ENCODE results near the gene SYNPO2.

Gene SYNPO2

DNA sequence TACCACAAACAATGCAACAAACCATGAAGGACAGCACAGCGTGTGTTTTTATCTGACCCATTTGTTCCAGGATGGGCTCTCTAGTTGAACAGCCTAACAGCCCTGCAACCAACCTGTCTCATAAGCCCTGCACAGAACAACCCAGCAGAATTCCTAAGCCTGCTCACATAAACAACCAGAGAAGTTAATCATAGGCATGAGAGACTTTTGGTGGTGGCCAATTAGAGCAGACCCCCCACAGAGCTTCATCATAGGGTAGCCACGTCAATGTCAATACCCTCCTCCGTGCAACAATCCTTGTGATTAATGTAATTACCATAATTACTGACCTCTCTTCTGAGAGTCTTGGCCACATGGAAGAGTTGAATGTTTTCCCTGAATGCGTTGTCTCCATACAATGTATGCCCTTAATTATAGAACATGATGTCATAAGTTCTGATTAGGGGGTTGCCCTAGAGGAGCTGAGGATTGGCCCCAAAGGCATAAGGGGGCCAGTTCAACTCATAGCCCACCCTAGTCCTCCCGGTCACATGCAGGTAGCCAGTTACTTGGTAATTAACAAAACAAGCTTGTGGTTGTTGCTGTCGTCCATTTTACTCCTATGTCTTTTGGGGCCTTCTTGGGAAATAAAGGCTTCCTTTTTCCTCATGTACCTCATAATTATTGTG, 92.7 kb downstream of the SYNPO2 start:
- H3K4me3 ChIP-seq (ENCODE audit: low read length) = no peak overlapping the region
- TF ChIP-seq, protein P1, sequence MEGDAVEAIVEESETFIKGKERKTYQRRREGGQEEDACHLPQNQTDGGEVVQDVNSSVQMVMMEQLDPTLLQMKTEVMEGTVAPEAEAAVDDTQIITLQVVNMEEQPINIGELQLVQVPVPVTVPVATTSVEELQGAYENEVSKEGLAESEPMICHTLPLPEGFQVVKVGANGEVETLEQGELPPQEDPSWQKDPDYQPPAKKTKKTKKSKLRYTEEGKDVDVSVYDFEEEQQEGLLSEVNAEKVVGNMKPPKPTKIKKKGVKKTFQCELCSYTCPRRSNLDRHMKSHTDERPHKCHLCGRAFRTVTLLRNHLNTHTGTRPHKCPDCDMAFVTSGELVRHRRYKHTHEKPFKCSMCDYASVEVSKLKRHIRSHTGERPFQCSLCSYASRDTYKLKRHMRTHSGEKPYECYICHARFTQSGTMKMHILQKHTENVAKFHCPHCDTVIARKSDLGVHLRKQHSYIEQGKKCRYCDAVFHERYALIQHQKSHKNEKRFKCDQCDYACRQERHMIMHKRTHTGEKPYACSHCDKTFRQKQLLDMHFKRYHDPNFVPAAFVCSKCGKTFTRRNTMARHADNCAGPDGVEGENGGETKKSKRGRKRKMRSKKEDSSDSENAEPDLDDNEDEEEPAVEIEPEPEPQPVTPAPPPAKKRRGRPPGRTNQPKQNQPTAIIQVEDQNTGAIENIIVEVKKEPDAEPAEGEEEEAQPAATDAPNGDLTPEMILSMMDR (conservative IDR thresholded peaks at IDR 0.05; ENCODE audit: low read depth, low read length) = no peak
- DNase-seq (ENCODE audit: low read depth) = no peak

DNA sequence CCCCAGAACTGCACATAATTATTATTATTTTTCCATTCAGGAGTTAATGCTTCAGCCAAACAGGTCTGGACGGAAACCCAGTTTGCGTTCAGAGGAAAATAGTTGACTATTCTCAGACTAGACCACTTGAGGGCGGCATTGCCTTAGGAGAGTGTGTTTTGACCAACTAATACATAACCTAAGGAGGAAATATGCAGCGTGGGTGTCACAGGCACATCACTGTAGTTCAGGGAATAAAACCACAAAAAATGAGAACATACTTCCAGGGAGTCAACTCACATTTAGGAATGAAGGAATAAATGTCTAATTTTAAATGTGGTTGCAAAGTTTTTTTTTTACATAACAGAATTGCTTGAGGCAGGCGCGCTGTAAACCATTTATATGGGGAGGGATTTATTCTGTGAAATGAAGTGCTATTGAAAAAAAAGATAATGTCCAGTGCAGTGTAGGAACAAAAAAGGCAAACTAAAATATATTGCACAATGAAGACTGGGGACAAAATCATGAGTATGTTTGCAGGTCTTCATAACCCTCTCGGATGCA, 93.3 kb downstream of the SYNPO2 start:
- TF ChIP-seq, protein P1 (conservative IDR thresholded peaks at IDR 0.05; ENCODE audit: low read depth, low read length) = peak; percentile 73
- DNase-seq (ENCODE audit: low read depth) = peak; percentile 22
- H3K4me3 ChIP-seq (ENCODE audit: low read length) = no peak overlapping the region

- no peak for DNase-seq (ENCODE audit: low read depth)
- TF ChIP-seq, protein P1 (conservative IDR thresholded peaks at IDR 0.05; ENCODE audit: low read depth, low read length) = no peak
- no peak overlapping the region for H3K4me3 ChIP-seq (ENCODE audit: low read length)
Measured at GRCh38 chr4:118983293-118983692, 94.6 kb downstream of the SYNPO2 start.

DNA sequence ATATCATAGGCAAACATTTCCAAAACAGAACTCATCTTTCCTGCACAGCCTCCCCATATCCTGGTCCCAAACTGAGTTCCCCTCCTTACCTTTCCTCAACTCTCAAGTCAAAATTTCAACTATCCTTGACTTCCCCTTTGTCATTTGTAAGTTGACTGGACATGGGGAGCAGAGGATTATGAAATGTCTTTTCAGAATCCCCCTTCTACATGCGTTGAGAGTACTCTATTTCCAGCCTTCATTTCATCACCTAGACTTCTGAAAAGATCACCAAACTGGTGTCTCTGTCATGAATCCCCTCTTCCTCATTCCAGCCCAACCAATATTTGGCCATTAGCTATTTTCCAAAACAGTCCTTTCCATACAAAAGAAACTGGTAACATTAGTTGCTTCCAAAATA, 95.2 kb downstream of the SYNPO2 start:
- TF ChIP-seq, protein P1 (conservative IDR thresholded peaks at IDR 0.05; ENCODE audit: low read depth, low read length) = no peak
- no peak for DNase-seq (ENCODE audit: low read depth)
- no peak overlapping the region for H3K4me3 ChIP-seq (ENCODE audit: low read length)

DNA sequence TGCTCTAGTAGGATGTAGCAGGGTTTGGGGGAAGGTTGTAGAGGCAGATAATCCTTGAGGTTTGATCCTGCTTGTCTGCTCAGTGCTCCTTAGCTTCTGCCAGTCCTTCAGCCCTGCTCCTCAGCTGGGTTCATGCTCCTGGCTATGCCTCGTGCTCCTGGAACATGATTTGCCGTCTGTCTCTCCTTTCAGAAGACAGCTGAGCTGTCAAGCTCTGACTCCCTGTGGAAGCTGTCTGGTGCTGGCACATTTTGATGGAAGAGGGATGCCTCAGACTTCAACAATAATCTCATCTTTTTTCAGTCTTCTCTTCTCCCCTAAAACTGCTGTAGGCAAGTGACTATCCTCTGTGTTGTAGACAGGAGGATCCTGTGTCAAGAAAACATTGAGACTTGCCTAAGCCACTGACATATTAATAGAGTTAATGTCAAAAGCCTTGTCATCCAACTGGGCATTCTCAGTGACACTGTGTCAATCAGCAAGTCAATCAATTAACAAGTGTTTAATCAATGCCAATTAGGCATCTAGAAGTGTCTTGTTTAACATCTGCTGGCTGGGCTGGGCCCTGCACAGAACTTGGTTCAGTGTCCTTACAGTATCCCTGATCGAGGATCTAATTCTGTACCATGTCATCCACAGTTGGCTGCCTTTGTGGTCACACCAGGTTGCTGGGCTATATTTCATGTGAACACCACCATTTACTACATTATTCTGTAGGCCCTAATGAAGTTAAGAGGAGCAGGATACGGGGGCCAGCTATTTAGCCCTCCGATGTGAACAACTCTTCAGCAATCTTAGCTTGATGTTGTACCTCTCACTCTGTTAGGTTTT, 96.7 kb downstream of the SYNPO2 start:
- H3K4me3 ChIP-seq (ENCODE audit: low read length) = no peak overlapping the region

DNA sequence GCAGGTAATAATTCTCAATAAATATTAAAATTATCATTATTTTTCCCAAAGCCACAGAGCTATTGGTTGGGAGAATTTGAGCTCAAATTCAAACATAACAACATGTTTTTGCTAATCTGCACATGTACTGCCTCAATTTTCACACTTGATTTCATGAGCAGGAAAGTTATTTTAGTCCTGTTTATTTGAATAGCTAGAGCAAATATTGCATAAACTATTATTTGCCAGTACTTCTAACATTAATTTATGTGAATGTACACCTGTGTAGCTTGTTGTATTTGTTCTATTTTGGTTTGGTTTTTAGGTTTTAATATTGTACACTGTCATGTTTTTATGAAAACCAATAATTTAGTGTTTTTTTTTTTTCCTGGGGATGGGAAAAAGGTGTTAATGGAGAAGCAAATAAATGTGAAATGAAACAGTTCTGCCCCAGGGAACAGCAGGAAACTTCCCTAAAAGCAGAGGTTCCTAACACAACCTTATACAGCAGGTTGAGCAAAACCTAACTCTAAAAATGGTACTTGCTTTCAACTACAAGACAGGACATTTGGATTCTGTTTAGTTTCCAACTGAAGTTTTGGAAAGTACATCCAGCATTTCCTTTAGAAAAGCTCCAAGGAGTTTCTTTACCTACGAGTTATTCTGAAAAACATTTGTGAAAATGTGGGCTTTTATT, 99.4 kb downstream of the SYNPO2 start:
- DNase-seq (ENCODE audit: low read depth) = no peak
- TF ChIP-seq, protein P1 (conservative IDR thresholded peaks at IDR 0.05; ENCODE audit: low read depth, low read length) = no peak
- H3K4me3 ChIP-seq (ENCODE audit: low read length) = no peak overlapping the region

More for the DNA sequence above, 96.7 kb downstream of the SYNPO2 start:
- TF ChIP-seq, protein P1 (conservative IDR thresholded peaks at IDR 0.05; ENCODE audit: low read depth, low read length) = no peak
- no peak for DNase-seq (ENCODE audit: low read depth)
